Kidney epithelial cell (primary cell): ENCODE measurements around the gene SLC66A1. TPM values are rescaled to one million over a fixed set of nuclear protein-coding genes. Genes with fewer than 3 reads are reported as not detected.
A peak's percentile ranks its signal among the peaks of the same experiment; 100 is the strongest.

Experiments
- DNase-seq: peaks from one replicate; pipeline ENCODE4 v3.0.0-alpha.2; 2010; ENCODE audit warnings: low read depth
- H3K27me3 ChIP-seq: 2 replicates; pipeline ENCODE4 v1.6.0; 2011; ENCODE audit warnings: low read length; ENCODE audit not compliant: control insufficient read depth, insufficient read depth
- H3K36me3 ChIP-seq: 2 replicates; pipeline ENCODE4 v1.5.1; 2011; ENCODE audit warnings: low read length; ENCODE audit not compliant: control insufficient read depth, insufficient read depth
- H3K4me3 ChIP-seq: 2 replicates; pipeline ENCODE4 v1.5.1; 2011; ENCODE audit warnings: low read depth, mild to moderate bottlenecking, control low read depth, low read length
- CTCF ChIP-seq: IDR thresholded peaks from 2 replicates; pipeline ENCODE4 v1.5.1; 2011; ENCODE audit warnings: mild to moderate bottlenecking, moderate library complexity, low read length, control low read depth, inconsistent platforms; ENCODE audit not compliant: insufficient read depth, poor library complexity, severe bottlenecking
- total RNA-seq: library from RNA; depleted of rRNA; stranded (reverse); fragments of >200 nt; gene quantifications from 2 replicates; pipeline ENCODE4 v1.2.3, GENCODE V29; 2015

Gene SLC66A1
- total RNA-seq, 1 donor from 2014 or later, result 50.6 TPM

GRCh38 chr1:19371226-19372135, 59.4 kb downstream of the SLC66A1 start:
- H3K27me3 ChIP-seq, result no peaks in the 10 kb centered on the region
- DNase-seq, result no peak
- H3K4me3 ChIP-seq, result no peak overlapping the region
- TF ChIP-seq CTCF, result no peak
- H3K36me3 ChIP-seq, result peaks cover 1% of the 10 kb centered on the region

DNA sequence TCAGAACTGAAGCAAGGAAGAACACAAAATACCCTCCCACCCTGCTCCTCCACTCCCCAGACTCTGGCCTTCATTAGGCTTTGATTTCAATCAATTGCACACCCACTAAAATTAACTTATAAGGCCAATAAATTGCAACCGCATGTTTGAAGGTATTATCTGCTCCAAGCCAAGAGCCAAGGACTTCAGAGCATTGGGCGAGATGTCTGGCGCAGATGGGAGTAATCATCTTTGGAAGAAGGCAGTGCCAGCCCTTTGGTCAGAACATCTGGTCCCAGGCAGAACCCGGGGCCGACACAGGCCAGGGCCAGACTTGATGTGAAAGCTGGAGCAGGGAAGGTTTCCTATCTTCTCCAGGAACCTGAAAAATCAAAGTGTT, 60.0 kb downstream of the SLC66A1 start:
- peaks cover 1% of the 10 kb centered on the region for H3K36me3 ChIP-seq
- no peaks in the 10 kb centered on the region for H3K27me3 ChIP-seq

DNA sequence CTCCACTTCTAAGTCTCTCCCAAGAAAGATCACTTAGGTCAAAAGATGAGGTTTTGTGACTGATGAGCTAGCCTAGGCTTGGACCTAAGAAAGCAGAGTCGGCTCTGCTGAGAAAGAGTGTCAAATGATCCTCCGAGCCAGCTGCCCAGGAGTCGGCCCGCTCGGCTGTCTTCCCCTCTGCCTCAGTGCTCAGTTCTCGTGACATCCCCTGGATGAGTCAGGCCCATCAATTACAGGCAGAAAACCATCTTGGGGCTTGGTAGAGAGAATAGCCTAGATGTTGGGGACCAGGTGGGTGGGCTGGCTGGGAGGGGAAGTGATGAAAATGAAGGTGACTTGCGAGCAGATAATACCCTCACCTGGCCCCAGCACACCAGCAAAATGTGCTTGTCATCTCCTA, 60.5 kb downstream of the SLC66A1 start:
- Histone ChIP-seq H3K27me3 (no peaks in the 10 kb centered on the region), H3K36me3 (peaks cover 1% of the 10 kb centered on the region)
- TF ChIP-seq CTCF, result no peak

More for the DNA sequence above, 60.0 kb downstream of the SLC66A1 start:
- H3K4me3 ChIP-seq, result no peak overlapping the region
- DNase-seq, result no peak
- TF ChIP-seq CTCF, result no peak

DNA sequence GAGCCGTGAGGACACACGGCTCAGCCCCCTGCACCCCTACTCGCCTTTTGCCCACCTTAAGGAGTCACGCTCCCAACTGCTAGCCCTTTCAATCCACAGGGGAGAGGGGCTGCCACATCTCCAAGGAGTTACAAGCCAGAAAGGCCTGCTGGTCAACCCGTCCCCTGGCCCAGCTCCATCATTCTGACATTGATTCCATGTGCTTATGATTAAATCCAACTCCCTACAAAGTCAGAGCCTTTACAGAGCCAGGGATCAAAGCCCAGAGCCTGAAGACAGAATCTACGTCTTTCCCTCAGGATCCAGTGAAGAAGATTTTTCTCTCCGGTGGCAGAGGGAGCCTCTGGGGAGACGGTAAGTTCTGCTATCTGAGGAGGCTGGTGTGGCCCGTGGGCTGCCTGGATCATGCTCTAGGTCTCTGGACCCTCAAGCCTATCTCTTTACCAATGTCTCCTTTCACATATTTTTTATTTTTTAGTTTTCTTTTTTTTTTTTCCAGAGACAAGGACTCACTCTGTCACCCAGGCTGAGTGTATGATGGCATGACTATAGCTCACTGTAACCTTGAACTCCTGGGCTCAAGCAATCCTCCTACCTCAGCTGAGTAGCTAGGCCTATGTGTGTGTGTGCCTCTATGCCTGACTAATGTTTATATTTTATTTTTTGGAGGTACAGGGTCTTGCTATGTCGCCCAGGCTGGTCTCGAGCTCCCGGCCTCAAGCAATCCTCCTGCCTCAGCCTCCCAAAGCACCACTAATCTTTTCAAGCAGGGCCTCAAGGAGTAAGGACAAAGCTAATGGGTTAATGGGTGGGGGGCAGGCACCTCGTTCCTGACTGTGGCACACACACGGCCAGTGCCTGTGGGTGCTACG, 61.3 kb downstream of the SLC66A1 start:
- no peak for TF ChIP-seq CTCF
- Histone ChIP-seq H3K36me3 (peaks cover 1% of the 10 kb centered on the region), H3K4me3 (no peak overlapping the region), H3K27me3 (no peaks in the 10 kb centered on the region)
- no peak for DNase-seq

More for the DNA sequence above, 60.5 kb downstream of the SLC66A1 start:
- DNase-seq, result no peak
- no peak overlapping the region for H3K4me3 ChIP-seq

DNA sequence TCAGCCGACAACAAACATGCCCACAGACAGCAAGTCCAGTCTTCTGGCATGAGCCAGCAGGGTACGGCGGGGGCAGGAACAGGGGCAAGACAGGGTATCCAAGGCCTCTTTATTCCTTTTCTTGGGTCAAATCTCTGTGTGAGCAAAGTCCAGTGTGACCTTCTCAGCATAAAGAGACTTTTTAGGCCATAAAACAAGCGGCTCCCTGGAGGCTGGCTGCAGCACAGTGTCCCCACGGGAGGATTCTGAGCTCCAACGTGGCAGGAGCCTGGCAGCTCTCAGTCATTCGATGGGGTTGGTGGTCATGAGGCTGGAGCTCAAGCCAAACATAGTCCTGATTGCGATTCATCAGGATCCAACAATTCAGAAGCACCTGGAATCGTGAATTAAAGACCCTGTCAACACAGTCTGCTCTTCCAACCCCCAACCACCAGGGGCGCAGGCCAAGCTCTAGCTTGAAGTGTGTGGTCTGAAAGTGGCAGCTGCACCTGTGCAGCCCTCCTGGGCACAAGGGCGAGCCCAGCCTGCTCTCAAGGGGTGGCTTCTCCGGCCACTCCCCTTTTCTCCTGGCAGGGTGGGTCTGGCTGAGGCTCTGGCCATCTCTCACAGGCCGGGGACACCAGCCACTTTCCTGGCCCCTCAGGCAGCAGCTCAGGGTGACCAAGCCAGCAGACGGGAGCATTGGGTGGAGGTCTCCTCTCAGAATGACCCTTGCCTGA, 62.1 kb downstream of the SLC66A1 start:
- Histone ChIP-seq H3K36me3 (peaks cover 3% of the 10 kb centered on the region), H3K4me3 (no peak overlapping the region), H3K27me3 (no peaks in the 10 kb centered on the region)
- peak; percentile 64 for TF ChIP-seq CTCF
- no peak for DNase-seq
